HFF-Myc (cell line): Measurements from ENCODE around the gene CTSD.

Source experiments
- DNase-seq: peaks from one replicate; pipeline ENCODE4 v3.0.0-alpha.2; 2011; ENCODE audit warnings: low read depth; ENCODE audit errors: extremely low read depth
- H3K4me3 ChIP-seq: replicated peaks from 2 replicates; pipeline ENCODE4 v1.5.1; 2011; ENCODE audit warnings: low read depth, mild to moderate bottlenecking, control low read depth, low read length
- TF ChIP-seq, protein P1 (sequence below): IDR thresholded peaks from 2 replicates; pipeline ENCODE4 v1.5.1; 2012; ENCODE audit warnings: mild to moderate bottlenecking, low read depth, low read length, control low read depth; ENCODE audit errors: missing control alignments

Gene CTSD

GRCh38 chr11:1752907-1753228, 10.9 kb downstream of the CTSD start:
- no peak for DNase-seq
- no peak overlapping the region for H3K4me3 ChIP-seq
- TF ChIP-seq, protein P1, sequence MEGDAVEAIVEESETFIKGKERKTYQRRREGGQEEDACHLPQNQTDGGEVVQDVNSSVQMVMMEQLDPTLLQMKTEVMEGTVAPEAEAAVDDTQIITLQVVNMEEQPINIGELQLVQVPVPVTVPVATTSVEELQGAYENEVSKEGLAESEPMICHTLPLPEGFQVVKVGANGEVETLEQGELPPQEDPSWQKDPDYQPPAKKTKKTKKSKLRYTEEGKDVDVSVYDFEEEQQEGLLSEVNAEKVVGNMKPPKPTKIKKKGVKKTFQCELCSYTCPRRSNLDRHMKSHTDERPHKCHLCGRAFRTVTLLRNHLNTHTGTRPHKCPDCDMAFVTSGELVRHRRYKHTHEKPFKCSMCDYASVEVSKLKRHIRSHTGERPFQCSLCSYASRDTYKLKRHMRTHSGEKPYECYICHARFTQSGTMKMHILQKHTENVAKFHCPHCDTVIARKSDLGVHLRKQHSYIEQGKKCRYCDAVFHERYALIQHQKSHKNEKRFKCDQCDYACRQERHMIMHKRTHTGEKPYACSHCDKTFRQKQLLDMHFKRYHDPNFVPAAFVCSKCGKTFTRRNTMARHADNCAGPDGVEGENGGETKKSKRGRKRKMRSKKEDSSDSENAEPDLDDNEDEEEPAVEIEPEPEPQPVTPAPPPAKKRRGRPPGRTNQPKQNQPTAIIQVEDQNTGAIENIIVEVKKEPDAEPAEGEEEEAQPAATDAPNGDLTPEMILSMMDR: no peak

- H3K4me3 ChIP-seq: no peak overlapping the region
- DNase-seq: no peak
- TF ChIP-seq, protein P1: no peak
Measured at GRCh38 chr11:1751999-1752906, 11.5 kb downstream of the CTSD start.

DNA sequence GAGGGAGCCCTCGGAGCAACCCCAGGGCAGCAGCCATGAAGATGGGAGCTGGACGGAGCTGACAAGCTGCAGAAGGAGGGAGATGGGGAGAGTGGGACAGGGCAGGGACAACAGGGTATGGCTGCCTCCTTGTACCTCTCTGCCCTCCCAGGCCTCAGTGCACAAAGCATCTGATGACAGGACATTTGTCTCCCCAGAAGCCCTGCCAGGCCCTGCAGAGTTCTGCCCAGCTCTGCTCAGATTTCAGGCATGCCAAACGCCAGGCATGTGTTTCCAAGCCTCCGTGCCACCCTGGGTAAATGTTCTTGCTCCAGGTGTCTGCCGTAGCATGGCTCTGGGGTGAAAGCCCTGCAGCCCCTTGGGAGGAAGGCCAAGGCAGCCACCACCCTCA, 12.2 kb downstream of the CTSD start:
- TF ChIP-seq, protein P1: no peak
- no peak overlapping the region for H3K4me3 ChIP-seq
- DNase-seq: no peak

DNA sequence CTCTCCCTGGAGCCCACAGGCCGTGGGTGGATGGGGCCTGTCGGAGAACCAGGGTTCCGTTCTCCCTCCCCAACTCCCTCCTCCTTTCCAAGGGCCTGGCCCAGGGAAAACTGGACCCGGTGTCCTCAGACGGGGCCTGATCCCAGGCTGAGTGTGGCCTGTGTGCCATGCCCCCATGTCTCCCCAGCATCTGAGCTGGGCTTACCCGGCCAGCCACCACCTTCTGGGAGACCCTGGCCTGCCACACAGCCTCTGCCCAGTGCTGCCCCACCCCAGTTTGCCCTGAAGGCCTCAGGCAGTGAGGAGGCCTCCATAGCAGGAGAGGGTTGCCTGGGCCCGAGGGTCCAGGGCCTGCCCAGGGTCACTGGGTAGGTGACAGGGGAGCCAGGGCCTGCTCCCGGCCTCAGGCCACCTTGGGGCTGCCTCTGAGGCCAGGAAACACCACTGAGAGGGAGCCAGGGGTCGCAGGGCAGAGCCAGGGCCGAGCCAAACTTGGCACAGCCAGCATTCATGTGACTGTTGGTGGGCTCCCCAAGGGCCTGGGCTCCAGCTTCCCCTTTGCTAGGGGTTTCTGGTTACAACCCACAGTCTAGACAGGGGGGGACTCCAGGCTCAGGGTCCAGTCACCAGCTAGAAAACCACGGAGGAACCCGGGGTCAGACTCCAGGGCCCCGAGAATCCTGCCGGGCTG, 12.7 kb downstream of the CTSD start:
- TF ChIP-seq, protein P1: no peak
- H3K4me3 ChIP-seq: no peak overlapping the region
- no peak for DNase-seq

DNA sequence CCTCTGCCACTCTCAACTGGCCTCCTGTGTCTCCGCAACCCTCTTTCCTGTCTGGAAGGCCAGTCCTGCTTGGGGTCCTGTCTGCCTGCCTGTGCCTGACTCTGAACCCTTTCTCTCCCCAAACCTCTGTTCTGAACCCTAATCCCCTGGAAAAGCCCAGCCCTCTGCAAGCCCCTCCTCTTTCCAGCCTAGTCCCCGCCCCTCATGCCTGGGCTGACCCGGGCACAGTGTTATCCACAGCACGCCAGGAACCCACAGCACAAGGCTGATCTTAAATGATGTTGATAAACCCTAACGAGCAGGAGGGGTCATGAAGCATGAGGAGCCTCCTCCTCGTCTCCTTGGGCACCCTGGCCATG, 13.3 kb downstream of the CTSD start, which contains the start of gene IFITM10:
Gene IFITM10 (minus strand): TSS at position 115 of the 359 bp plus-strand sequence. CDS start 153 bp downstream, outside the sequence.
- no peak for DNase-seq
- H3K4me3 ChIP-seq: no peak within 1 kb of the TSS
- TF ChIP-seq, protein P1: no peak

DNA sequence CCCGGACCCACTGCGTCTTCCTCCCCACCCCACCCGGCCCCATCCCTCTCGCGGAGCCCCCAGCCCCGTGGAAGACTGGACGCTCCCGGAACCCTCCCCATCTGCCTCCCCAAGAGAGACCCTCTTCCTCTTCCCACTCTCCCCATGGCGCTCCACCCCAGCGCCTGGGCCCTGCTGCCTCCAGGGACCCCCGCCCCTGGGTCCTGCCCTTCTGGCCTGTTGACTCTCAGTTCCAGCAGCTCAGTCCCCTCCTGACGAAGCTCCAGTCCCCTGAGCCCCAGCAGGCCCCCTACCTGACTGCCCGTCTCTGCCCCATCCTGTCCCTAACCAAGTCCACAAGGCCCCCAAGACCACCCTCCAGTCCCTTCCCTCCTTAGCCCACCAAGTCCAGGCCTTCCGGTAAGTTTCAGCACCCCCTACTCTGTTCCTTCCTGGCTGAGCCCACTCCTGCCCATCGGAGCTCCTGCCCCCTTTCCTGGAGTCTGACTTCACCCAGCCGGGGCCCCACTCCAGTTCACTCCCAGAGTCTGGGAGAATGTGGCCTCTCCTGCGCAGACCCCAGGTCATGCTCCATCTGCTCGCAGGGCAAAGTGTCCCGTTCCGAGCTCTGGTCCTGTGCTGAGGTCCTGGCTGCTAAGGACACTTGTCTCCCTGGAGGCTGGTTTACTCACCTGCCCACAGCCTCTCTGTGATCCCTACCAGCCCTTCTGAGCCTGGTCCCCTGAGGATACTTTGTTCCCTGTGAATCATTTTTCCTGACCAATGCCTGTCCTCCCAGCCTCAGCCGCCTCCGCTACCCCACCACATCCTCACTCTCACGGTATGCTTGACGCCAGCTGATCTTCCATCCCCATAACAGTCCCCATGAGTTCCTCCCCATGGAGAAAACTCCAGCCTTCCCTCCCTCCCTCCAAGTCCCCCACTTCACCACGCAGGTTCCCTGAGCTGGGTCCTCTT, 14.1 kb downstream of the CTSD start:
- DNase-seq: no peak
- H3K4me3 ChIP-seq: no peak overlapping the region
- TF ChIP-seq, protein P1: no peak
